Measurements from ENCODE around the gene KRTAP12-1. TPM values are rescaled to one million over a fixed set of nuclear protein-coding genes. Genes with fewer than 3 reads are reported as not detected.
"Not testable (repeated sequence)": the region's sequence is repeated elsewhere in the genome, so short reads cannot be mapped to it uniquely, and the experiment has no call there.

The KRTAP12-1 gene
- total RNA-seq, 1 donor from 2014 or later: not detected

DNA sequence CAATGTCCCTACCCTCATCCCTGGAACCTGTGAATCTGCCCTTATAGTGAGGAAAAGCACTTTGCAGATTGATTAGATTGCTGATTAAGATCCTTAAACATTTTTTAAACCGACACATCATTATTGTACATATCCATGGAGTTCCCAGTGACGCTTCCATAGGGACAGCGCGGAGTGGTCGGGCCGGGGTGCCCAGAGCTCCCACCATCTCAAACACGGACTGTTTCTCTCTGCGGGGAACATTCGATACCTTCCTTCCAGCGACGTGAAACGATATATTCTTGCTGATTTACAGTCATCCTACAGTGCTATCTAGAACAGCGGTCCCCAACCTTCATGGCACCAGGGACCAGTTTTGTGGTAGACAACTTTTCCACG is 19.0 kb upstream of the KRTAP12-1 start:
- peak in 1 of 2 experiments; percentile 24 for DNase-seq (ENCODE audit: low spot score in 2 of 2, unreplicated experiment in 2 of 2)
- Mint-ChIP-seq H3K27me3 (ENCODE audit: low read depth) (peaks cover 90% of the 10 kb centered on the region), H3K4me1 (peaks cover 14% of the 10 kb centered on the region), H3K36me3 (no peaks in the 10 kb centered on the region), H3K9me3 (no peaks in the 10 kb centered on the region), H3K4me3 (no peak overlapping the region), H3K27ac (no peak overlapping the region)
- TF ChIP-seq, protein P1, sequence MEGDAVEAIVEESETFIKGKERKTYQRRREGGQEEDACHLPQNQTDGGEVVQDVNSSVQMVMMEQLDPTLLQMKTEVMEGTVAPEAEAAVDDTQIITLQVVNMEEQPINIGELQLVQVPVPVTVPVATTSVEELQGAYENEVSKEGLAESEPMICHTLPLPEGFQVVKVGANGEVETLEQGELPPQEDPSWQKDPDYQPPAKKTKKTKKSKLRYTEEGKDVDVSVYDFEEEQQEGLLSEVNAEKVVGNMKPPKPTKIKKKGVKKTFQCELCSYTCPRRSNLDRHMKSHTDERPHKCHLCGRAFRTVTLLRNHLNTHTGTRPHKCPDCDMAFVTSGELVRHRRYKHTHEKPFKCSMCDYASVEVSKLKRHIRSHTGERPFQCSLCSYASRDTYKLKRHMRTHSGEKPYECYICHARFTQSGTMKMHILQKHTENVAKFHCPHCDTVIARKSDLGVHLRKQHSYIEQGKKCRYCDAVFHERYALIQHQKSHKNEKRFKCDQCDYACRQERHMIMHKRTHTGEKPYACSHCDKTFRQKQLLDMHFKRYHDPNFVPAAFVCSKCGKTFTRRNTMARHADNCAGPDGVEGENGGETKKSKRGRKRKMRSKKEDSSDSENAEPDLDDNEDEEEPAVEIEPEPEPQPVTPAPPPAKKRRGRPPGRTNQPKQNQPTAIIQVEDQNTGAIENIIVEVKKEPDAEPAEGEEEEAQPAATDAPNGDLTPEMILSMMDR (IDR thresholded peaks at IDR 0.05; ENCODE audit: unreplicated experiment): no peak

DNA sequence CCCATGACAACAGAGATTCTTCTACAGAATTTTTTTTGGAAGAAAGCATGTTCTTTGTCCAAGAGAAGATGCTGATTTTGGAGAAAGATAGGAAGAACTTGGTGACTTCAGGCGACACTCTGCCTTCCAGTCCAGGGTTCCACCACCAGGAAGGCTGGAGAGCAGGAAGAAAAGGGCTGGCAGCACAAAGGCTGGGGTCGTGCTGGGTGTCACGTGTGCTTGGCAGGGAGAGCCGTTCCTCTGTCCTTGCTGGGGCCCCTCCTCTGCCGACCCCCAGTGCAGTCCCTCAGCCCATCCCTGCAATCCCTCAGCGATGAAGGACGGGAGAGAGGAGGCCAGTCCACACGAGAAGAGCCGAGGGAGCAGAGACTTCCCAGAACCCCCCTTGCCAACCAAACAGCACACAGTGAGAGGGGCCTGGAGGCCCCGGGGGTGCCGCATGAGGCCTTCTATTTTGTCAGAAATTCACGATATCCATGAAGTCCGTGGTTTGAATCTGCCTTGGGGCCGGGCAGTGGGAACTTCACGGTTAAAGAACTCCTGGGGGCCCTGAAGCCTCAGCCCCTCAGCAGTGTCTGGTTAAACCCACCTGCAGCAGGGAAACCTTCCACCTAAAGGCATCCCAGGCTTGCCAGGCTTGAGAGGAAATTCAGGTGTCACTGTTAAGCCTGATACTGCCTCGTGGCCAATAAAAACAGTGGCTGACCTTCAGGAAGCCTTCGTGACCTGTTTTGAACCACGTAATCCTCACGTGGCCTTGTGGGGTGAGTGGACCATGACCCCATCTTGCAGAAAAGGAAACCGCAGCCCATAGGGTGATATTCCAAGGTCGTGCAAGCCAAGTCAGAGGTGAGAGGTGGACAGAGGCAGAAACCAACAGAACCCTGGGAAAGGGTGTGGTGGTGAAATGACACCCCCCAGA is 18.4 kb upstream of the KRTAP12-1 start:
- Mint-ChIP-seq H3K4me1 (peaks cover 14% of the 10 kb centered on the region), H3K9me3 (no peaks in the 10 kb centered on the region), H3K4me3 (no peak overlapping the region), H3K36me3 (no peaks in the 10 kb centered on the region), H3K27me3 (ENCODE audit: low read depth) (peaks cover 90% of the 10 kb centered on the region), H3K27ac (no peak overlapping the region)
- TF ChIP-seq, protein P1 (IDR thresholded peaks at IDR 0.05; ENCODE audit: unreplicated experiment): no peak
- DNase-seq (ENCODE audit: low spot score in 2 of 2, unreplicated experiment in 2 of 2): peak in 1 of 2 experiments; percentile 29

DNA sequence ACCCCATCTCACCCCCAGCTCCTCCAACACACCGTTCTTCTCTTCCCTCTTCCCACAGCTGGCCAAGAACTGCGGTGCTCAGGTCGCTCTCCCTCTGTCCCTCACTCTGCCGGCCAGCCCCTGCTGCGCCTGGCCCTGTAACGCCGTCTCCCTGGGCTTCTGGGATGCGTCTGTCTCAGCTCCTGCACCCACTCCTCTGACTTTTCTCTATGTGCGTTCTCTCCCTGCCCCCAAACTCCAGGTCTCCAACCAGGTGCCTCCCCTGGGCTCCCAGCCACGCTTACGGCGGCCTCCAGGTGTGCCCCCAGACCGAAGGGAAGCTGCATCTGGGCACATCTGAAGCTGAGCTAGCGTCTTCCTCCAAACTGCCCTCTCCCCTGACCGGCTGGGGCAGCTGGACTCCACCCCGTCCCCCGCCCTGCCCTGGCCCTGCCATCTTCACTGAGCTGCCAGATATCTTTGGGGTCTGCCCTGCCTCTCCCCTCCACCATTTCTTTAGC is 17.6 kb upstream of the KRTAP12-1 start:
- peaks cover 82% of the 10 kb centered on the region for H3K27me3 Mint-ChIP-seq (ENCODE audit: low read depth)
- TF ChIP-seq, protein P1 (IDR thresholded peaks at IDR 0.05; ENCODE audit: unreplicated experiment): no peak
- H3K27ac Mint-ChIP-seq: no peak overlapping the region
- no peaks in the 10 kb centered on the region for H3K9me3 Mint-ChIP-seq
- H3K36me3 Mint-ChIP-seq: no peaks in the 10 kb centered on the region
- H3K4me3 Mint-ChIP-seq: no peak overlapping the region
- peak in 1 of 2 experiments; percentile 35 for DNase-seq (ENCODE audit: low spot score in 2 of 2, unreplicated experiment in 2 of 2)
- peaks cover 11% of the 10 kb centered on the region for H3K4me1 Mint-ChIP-seq

DNA sequence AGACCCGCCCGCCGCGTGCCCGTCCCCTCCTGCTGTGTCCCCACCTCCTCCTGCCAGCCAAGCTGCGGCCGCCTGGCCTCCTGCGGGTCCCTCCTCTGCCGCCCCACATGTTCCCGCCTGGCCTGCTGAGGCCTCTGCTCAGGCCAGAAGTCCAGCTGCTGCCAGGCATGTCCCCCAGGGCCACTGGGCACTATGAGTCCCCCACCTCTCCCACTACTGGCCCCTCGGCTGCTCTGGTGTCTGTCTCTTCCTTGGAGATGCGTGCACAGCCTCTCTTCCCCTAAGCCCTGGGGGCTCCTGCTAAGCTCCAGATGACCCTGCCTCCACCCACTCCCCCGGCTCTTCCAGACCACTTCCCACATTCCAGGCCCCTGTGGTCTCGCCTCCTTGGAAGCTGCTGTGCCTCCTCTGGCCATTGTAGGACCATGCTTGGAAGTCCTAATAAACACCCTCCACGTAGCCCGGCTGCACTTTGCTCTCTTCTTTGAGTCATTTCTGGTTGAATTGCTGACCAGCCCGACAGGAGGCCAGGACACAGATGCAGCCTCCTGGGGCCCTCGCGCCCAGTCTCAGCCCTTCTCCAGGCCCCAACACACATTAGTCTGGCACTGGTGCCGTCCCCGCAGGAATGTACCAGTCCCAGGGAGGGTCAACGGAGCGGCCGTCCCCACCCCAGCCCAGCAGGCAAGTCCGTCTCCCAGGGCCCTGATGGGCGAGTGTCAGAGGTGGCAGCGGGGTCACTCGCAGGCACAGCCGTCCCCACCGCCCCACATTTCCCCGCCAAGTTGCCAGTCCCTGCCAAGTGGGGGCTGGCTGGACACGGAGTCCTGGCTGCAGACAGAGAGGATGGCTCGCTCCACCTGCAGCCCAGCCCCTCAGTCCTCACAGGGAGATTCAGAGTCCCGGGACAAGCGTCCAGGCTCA is 16.1 kb upstream of the KRTAP12-1 start:
- peaks cover 69% of the 10 kb centered on the region for H3K27me3 Mint-ChIP-seq (ENCODE audit: low read depth)
- H3K4me3 Mint-ChIP-seq: no peak overlapping the region
- H3K4me1 Mint-ChIP-seq: peaks cover 11% of the 10 kb centered on the region
- peaks cover 12% of the 10 kb centered on the region for H3K9me3 Mint-ChIP-seq
- peak in 1 of 2 experiments; percentile 34 for DNase-seq (ENCODE audit: low spot score in 2 of 2, unreplicated experiment in 2 of 2)
- TF ChIP-seq, protein P1 (IDR thresholded peaks at IDR 0.05; ENCODE audit: unreplicated experiment): no peak
- H3K36me3 Mint-ChIP-seq: no peaks in the 10 kb centered on the region
- H3K27ac Mint-ChIP-seq: no peak overlapping the region

DNA sequence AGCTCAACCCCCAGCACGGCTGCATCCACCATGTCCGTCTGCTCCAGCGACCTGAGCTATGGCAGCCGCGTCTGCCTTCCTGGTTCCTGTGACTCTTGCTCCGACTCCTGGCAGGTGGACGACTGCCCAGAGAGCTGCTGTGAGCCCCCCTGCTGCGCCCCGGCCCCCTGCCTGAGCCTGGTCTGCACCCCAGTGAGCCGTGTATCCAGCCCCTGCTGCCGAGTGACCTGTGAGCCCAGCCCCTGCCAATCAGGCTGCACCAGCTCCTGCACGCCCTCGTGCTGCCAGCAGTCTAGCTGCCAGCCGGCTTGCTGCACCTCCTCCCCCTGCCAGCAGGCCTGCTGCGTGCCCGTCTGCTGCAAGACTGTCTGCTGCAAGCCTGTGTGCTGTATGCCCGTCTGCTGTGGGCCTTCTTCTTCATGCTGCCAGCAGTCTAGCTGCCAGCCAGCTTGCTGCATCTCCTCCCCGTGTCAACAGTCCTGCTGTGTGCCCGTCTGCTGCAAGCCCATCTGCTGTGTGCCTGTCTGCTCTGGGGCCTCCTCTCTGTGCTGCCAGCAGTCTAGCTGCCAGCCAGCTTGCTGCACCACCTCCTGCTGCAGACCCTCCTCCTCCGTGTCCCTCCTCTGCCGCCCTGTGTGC is 15.3 kb upstream of the KRTAP12-1 start, which contains the start of gene KRTAP10-12:
Gene KRTAP10-12 (plus strand): TSS at position 1 of the 639 bp plus-strand sequence. CDS start 30 bp downstream, at position 31.
- Mint-ChIP-seq H3K27me3 (ENCODE audit: low read depth) (peaks cover 61% of the 10 kb centered on the region), H3K9me3 (peaks cover 20% of the 10 kb centered on the region), H3K4me1 (peaks cover 11% of the 10 kb centered on the region)
- H3K27ac Mint-ChIP-seq, H3K36me3 Mint-ChIP-seq, H3K4me3 Mint-ChIP-seq: not testable (repeated sequence)
- peak in 1 of 2 experiments; percentile 32 for DNase-seq (ENCODE audit: low spot score in 2 of 2, unreplicated experiment in 2 of 2)

Data from mesothelial cell of epicardium (in vitro differentiated cells).